OCI-LY7 (cell line): ENCODE data around the gene CCNO.

Experiments used
- EZH2phosphoT487 ChIP-seq: fragments of 200-600 bp; sonication (generic); IDR thresholded peaks from 2 replicates; pipeline ENCODE4 v1.6.1; 2018; ENCODE audit warnings: low read depth, borderline replicate concordance, mild to moderate bottlenecking, mixed run types, antibody characterized with exemption, low read length, moderate library complexity, mixed read lengths
- TF ChIP-seq, protein P1 (sequence below): fragments of 200-600 bp; sonication (generic); conservative IDR thresholded peaks from 2 replicates; pipeline ENCODE4 v1.5.1; 2014; ENCODE audit warnings: mild to moderate bottlenecking, antibody characterized with exemption, low read length, moderate library complexity, mixed read lengths

DNA sequence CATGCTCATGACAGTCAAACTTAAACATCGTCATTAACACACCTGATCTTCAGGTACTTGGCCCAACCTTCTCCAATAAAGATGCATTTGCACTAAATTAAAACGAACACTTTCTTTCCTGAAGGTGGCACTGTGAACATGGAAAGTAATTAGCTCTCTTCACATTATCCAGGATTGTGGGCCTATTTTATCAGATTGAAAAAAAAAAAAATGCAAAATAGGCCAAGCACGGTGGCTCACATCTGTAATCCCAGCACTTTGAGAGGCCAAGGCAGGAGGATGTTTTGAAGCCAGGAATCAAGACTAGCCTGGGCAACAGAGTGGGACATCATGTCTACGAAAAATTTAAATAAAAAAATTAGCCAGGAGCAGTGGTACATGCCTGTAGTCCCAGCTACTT lies 46.0 kb downstream of the CCNO start:
- no peak for TF ChIP-seq EZH2phosphoT487
- TF ChIP-seq, protein P1, sequence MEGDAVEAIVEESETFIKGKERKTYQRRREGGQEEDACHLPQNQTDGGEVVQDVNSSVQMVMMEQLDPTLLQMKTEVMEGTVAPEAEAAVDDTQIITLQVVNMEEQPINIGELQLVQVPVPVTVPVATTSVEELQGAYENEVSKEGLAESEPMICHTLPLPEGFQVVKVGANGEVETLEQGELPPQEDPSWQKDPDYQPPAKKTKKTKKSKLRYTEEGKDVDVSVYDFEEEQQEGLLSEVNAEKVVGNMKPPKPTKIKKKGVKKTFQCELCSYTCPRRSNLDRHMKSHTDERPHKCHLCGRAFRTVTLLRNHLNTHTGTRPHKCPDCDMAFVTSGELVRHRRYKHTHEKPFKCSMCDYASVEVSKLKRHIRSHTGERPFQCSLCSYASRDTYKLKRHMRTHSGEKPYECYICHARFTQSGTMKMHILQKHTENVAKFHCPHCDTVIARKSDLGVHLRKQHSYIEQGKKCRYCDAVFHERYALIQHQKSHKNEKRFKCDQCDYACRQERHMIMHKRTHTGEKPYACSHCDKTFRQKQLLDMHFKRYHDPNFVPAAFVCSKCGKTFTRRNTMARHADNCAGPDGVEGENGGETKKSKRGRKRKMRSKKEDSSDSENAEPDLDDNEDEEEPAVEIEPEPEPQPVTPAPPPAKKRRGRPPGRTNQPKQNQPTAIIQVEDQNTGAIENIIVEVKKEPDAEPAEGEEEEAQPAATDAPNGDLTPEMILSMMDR: peak; percentile 63
